GM21360 (cell line): ENCODE results near the gene TWIST1.

Source experiments
- ATAC-seq: cut with Tn5 transposase; IDR thresholded peaks from one replicate; pipeline ENCODE4 v1.9.1; 2021; ENCODE audit warnings: mild to moderate bottlenecking, moderate library complexity; ENCODE audit not compliant: unreplicated experiment

The TWIST1 gene

DNA sequence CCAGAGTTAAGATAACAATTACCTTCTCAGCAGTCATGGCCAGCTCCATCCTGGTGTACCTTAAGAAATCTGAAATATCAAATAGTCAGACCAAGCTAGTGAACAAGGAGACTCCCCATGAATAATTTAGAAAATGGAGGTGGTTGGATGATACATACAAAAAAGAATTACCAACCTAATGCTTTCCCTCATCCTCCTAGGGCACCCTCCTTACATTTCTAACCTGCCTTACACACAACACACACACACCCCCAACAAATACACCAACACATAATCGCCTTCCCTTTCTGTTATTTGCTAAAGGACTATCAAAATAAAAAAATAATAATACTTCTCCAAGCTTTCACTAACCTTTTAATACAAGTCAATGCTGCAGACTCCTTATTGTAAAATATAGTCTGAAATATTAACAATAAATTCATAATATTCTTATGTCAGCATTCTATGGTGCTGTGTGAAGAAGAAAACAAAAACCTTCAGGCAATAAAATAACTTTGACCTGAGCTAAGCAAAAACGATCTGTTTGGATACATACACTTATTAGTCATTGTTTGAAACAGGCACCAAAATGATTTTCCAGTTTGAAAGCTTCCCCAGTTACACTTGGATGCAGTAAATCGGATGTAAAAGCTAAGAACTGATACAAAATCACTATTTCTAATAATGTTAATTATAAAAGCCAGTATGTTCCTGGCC is 3.4 kb downstream of the TWIST1 start:
- no peak for ATAC-seq

DNA sequence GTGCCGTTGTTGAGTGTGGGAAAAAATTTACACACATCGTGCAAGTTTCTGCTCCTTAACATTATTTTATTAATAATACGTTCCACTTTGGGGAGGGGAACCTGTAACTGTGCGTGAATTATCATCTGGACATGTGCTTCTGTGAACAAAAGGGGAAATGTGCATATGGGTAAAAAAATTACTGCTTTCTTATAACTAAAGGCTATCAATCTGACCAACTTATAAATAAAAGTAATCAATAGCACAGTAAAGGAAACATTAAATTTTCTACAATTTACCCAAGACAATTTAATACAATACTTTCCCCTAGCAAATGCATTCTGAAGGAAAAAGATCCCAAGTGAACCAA is 4.5 kb downstream of the TWIST1 start:
- no peak for ATAC-seq

DNA sequence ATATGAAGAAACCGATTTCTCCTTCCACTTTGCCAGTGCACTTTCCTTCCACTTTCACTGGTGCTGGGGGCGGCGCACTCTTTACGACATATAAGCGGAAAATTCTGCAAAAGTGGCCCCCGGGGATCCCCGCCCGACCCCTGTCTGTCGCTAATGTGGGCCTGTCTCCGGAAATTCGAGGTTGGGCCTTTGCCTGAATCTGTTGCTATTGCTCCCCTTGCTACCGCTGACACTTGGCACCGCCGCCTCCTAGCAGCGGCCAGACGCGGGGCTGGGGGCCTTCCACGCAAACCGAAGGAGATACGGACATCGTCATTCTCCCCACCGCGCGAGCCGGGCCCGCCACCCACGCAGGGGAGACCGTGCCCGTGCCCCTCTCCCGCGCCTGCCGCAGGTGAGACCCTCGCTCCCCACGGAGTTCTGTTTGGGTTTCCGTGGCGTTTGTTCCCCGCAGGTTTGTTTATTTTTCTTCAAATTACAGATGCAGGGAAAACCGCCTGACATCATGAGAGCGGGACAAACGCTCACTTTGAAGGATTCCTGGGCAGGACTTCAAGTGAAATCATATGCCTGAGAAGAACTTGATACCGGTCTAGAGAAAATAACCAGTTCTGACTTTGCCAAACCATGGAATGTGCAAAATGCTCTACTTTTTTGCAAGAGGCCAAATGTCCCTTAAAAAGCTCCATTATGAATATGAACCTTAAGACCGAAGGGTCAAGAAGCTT is 5.0 kb downstream of the TWIST1 start:
- no peak for ATAC-seq

DNA sequence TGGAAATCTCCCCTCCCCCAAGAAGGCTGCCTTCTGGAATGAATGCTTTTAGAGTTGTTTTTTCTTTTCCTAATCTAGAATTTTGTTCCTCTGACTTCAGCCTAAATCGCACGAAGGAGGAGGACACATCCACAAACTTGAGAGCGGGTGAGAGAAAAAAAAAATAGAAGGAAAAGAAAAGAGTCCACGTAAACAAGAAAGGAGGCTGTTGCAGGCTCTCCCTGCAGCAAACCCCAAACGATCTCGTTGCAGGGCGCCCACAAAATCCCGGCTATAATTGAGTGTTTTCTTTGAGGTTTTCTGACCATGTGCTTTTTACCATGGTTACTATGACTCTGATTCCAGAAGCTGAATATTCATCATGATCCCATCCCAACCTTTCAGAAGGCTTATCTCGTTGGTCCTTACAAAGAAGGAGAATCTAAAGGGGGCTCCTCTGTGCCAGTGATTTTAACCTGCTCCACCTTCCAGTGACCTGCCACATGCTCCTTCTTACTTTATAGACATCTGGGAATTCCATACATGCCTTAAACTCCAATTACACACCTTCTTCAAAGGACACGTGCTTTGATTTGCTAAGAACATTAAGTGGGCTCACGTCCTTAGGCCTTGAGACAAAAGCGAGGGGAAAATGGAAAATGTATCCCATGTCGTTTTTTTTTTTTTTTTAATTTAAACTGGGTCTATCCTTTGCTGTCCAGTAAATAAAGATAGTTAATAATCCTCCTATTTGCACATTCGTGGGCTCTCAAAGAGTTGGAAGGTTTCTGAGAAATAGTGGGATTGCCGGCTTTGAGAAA is 5.8 kb downstream of the TWIST1 start:
- no peak for ATAC-seq

DNA sequence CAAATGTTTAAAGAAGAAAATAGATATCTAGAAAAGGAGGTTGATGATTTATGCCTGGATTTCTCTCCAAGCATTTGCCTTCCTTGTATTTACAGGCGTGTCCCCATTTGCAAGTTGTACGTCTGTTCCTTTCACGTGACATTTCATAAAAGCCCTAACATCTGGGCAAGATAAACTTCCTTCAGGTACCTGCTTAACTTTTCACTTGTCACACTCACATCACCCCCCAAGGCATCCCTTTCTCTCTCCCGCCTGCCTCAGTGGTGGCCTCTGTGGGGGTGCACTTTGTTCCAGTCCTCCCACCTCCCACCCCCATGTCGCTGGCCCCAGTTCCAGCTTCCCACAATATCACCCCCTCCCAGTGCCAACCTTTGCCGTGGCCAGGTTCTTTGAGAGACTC is 6.7 kb downstream of the TWIST1 start:
- ATAC-seq: no peak

DNA sequence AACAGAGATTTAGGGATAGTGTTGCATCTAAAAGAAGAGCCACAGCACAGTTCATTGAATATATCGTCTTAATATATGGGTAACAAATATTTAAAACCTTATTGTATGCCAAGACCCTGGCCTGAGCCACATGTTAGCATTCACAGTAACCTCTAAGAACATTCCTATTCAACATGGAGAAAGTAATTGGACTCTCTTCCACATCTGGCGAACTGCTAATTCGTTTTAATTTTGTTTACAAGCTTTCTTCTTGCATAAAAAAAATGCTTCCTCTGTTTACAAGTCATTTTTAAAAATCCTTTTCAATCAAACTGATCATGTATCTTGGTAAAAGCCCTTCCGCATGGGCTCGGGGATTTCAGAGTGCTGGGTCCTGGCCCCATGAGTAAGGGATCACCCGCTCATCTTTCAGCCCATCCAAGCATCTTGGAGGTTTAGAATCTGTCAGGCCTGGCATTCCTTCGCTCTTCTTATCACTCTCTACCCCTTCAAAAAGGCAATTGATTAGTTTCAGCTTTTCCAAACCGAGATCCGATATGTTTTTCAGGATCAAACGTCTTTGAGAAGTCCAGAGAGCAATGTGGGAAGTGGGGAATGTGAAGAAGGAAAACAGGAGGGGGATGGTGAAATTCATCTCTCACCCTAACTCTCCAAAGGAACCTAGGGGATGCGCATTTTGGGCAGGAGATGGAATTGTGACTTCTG is 7.3 kb downstream of the TWIST1 start:
- ATAC-seq: no peak

DNA sequence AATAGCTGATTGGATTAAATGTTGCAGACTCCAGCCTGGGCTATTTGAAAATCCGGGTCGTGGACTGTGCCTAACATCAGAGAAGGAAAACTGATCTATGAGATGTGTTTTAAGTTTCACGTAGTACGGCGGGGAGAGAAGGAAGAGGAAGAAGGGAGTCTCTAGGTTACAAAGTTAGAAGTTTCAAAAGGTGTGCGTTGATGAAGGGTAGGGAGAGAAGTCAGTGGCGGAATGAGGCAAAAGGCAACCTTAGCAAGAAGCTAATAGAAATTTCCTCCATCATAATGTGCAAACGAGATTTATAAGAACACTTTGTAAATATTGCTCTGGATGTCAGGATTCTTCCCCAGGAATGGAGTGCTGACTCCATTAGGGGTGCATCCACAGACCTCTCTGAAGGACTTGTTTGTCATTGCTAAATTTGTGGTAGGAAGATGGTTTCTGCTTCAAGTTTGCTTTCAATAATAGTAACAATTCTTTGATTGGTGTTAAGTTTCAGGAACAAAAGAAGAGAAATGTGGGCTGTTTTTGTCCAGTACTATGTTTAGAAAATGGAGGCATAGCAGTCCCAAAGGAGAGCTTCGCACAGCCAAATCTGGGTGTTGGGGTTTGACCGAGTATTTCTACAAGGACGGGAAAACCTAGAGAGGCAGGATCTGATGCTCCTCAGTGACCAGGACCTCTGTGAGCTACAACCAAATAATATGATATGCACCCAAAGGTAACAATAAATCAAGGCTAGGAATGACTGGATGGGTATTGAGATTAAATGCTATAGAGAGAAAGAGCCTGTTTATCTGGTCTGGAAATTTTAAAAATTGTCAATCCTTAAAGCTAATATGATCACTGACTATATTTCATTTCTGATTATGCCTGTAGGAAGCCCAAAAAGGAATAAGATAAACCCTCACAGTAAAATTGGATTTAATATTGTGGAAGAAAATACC is 8.2 kb downstream of the TWIST1 start:
- ATAC-seq: no peak

DNA sequence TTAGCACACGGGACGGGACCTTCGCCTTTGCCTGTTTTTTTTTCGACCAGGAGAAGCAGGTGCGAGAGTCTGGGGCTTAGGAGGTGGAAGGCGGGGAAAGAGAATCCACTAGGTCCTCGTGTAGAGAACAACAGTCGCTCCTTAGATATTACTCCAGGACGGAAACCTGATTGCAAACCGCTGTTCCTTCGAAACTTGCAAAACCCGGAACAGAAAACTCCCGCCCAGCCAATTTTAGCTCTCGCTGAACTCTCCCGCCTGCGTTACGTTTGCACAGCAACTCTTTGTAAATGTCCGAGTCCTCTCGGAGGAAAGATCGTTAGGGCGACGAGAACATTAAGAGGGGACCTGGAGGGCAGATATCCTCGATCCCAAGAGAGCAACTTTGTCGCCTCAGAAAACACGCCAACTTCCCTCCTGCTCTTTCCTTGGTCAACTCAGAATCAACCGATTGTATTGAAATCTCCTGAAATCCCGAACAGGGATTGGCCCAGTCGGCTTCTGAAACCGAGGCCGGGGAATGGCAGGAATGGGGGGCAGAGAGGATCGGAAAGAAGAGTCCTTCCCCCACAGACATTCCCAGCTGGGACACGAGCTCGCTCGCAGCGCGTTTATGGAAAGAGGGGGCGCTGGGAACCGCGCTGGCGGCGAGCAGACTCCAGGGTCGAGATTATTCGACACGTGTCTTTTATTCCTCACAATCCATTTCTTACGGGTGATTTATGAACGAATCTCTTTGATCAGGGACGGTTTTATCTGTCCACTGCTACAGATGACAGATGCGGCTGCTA is 9.9 kb downstream of the TWIST1 start:
- no peak for ATAC-seq

DNA sequence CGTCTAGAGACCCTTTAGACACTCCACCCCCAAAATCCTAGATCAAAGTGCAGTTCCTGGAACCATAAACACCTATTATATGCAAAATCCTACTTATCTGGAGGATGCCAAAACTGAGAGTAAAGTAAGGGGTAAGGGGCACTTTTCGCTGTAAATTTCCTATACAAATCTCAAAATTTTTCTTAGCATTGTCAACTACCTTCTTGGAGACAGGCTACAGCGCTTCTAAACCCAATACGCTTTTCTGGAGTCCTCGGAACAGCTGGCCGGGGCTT is 10.4 kb downstream of the TWIST1 start:
- no peak for ATAC-seq

DNA sequence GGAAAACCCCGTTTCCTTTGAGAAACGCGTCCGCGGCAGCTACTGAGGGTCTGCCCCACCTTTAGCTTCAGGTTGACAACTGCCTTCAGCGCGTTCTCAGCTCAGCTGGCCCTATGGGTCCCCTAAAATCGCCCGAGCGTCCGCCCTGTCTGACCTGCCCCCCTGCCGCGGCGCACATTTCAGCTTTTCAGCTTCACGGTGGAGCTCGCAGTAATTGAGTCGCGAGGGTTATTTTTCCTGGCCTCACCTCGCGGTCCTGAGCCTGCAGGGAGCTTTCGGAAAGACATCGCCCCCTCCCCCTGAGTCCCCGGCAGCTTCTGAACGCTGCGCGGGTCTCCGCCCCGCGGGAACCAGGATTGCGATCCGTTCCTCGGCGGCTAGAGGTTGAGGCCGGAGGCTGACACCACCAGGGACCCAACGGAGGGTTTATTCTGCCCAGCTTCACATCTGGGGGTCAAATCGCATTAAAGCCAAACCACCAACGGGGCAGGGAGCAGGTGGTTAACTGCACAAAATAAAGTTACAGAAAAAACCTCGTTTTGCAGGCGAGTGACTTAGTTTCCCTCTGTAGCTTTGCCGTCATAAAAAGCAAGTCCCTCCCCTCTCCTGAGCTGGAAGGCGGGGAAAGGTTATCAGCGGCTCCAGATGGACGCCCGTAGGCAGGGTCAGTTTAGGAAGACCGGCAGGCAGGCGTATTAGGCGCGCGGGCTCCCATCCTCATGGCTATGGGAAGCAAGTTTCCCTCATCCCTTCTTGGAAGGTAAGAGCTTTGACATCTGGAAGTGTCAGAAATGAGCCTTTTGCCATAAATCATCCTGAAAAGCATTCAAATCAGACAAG is 11.0 kb downstream of the TWIST1 start:
- ATAC-seq: no peak

DNA sequence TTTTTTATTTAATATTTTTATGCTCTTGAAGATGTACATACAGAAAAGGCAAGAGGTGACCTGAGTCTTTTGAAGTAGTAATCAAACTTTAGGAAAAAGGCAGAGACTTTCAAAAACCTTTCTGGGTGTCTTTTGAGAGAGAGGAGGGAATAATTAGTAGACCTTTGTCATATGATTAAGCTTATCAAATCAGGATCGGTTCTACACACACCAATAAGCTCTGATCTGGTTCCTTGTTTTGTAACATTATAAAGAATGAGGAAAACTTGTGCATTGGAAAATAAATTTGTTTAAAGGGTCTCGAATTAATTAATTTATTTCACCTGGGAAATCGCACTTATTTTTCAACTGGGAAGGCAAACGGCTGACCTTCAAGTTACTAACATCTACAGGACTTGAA is 11.9 kb downstream of the TWIST1 start:
- no peak for ATAC-seq

DNA sequence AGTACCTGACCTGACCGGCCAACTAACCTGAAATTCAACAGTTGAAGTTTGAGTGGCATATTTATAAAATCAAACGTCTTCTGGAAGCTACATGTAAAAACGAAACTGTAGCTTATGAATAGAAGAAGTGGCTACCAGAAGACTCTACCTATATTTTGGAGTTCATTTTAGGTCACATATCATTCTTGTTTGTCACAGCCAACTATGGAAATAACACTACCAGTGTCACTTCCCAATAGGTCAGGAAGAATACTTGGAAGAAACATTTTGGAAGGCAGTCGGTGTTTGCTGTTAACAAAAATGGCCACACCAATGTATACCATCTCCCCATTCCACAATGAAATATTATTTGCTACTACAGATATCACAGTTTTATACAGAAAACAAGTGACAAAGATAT is 12.6 kb downstream of the TWIST1 start:
- no peak for ATAC-seq

DNA sequence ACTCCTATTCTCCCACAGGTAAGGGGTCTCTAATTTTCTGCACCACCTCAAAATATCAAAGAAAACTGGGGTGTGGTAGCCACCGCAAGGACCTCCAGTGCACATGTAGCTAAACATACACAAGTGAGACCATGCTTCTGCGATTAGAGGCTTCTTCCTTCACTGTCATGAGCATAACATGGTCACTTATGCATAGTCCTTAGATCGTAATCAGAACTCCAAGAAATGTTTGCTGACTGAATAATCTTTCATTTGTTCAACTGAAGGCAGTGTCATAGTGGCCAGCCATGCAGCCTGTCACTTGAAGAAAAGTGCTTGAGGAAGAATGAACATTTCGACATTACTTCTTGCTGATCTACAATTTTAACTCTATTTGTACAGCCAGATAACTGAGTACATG is 14.6 kb downstream of the TWIST1 start:
- ATAC-seq: no peak

DNA sequence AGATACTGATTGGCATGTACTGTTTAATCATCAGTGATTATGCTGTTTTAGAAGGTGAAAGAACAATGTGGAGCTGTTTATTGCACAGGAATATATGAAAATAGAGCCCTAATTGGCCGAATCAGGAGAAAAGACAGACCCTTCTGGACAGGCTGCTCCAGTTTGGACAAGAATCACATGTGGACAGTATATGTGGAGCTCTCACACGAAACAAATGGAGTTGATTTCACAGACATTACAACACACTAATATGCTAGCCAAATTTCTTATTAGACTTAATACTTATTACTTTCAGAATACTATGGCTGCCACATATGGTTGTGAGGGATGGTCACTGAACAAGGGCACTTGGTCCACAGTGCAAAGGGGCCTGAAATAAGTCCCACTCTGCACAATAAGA is 15.5 kb downstream of the TWIST1 start:
- ATAC-seq: no peak

DNA sequence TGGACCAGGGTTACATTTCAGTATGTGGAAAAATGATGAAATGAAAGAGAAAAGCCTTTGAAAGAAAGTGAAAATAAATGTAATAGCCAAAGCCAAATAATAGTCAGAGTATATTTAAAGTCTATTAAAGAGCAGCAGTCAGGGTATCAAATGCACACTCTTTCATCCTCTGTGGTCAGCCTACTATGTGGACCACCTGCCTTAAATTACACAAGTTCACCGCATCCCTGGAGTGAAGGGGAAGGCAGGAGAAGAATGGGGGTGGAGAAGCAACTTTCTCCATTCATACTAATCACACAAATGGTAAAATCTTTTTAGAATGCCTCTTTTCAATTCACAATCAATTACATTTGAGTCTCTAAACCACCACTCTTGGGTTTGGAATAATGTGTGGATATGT is 16.0 kb downstream of the TWIST1 start:
- ATAC-seq: no peak

DNA sequence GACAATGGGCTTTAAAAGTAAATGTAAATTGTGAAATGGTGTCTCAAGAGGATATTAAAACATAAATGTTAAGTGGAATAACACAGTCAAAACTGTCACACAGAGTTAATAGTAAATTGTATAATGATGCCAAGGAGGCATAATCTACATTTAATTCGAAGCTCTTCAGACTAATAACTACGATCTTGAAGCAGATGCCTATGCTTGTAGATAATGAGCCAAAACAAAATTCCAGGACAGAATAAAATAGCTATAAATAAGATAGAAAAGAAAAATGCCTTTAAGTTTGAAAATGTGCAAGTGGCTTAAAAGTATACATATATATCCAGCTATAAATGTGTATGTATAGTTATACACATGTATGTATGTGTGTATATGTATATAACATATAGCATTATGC is 17.5 kb downstream of the TWIST1 start:
- no peak for ATAC-seq

DNA sequence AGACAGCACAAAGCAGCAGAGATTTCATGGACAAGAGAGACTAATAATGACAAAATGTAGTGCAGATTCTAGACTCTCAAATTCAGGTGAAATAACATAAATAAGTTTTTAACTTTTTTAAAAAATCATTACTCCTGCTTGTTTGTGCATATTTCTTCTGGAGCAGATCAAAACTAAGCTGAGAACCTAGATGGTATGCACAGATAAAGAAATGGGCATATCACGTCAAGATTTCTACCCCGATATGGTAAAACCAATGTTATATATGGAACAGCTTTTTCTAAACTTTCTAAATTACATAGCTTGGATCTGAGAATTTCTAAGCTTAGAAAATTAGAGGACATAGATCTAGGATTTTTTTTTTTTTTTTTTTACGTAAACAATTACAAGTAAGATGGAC is 18.2 kb downstream of the TWIST1 start:
- ATAC-seq: no peak

DNA sequence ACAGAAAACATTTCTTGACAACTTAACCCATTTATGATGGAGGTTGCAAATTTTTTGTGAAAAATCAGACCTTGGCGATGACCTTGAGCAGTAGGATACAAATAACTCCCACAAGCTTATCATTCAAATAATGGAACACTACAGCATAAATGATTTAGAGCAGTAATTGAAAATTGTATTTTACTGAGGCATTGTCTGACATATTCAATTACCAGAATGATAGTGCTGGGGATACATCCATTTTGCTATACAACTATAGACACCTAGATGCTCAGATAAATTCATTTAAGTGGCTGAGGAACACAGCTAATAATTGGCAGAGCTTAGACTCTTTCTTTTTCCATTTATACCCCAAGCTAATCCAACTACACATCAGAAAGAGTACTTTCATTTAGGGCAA is 18.9 kb downstream of the TWIST1 start:
- ATAC-seq: no peak
